GM04503 (cell line): ENCODE data around the gene ARHGAP29.

Source experiments
- DNase-seq: peaks from one replicate; pipeline ENCODE4 v3.0.0-alpha.2; 2012; ENCODE audit warnings: low read depth

ARHGAP29 gene

DNA sequence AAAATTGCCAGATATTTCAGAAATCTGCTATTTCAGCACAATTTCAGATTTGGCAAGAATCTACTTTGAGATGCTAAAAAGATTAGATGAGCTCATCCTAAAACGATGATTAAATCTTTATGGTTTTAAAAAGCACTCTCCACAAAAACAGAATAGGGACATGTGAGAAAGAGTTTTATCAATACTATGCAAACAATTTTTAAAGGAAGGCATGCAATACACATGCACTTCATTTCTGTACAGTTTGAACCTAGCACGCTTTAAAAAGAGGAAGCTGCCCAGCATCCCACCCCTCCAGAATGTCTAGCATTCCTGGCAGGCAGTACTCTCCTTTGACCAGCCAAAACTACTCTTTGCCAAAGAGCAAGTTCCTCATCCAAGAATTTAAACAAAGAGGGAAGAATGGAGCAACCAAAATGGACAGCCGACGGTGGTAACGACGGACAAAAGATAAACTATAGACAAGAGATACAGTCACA lies 1.3 kb downstream of the ARHGAP29 start:
- no peak for DNase-seq

DNA sequence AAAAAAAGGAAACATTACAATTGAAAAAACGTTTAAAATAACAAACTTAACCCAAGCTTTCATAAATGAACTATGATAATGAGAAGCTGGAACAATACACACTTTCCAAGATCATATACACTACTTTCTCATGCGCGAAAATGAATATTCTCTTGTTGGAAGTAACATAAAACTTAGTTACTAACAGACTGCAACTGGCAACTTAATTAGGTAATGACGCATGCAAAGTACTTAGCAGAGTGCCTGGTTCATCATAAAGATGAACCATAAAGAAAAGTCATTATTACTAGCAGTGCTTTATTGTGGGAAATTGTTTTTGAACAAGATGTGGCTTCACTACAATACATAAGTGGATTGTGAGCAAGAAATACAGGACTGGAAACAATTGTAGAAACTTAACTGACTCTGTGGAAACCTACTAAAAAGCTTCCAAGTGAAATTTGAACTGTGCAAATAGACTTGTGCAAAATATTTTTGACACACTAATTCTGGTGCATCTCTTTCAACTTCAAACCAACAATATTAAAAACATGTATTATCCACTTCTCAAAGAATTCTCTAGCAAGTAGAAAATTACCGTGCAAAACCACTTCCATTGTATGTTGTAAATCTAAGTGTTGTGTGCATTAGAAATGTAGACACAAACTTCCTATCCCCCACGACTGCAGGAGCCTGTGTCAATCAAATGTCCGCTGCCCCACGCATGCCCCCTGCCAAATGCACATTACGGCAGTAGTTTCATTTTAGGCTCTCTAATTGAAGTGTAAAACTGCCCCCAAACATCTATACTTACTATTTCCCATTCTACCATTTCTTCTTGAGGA lies 2.0 kb downstream of the ARHGAP29 start:
- DNase-seq: no peak

DNA sequence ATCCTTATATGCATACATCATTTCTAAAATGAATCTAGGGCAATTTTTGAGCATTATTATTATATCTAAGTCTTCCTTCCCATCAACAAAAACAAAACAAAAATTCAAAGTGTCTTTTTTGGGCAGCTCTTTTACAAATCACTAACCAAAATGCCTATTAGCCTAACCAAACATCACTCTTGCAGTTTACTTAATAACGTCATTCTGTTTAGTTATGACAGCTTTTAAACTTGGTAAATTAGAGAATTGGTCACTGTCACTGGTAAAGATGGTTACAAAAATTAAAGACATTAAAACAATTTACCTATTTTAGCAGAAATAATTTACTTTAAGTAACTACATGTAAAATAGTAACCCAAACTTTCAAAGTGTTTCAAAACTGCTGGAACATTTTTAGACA lies 2.8 kb downstream of the ARHGAP29 start:
- no peak for DNase-seq

DNA sequence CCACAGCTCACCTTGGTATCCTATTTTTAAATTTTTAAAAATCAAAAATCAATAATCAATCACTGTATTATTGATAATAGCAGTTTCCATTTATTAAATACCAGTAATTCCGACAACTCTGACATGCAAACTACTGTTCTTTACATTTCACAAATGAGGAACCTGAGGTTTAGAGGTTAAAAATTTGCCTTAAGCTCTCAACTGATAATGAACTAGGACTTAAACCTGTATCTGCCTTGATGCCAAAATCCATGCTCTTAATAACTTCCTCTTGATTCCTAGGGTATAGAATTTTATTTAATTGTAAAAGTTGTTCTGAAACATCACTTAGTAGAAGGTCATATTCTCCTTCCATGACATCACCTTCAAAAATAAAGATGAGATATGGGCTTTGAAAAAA lies 5.6 kb downstream of the ARHGAP29 start:
- no peak for DNase-seq

DNA sequence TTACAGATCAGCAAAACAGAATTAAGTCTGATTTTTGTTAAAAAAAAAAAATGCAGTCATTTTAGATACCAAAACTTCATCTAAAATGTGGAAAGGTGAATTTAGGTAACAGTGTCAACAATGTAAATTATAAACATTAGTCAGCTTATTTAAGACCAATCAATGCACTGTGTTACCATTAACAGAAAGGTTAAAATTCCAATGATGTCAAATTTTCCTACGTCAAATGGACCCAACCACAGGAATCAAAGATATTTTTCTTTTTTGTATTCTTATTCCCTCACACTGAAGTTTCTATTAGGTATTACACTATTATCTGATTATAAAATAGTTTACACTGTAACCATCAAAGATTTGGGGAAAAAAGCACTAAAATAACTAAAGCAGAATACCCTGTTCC lies 6.5 kb downstream of the ARHGAP29 start:
- DNase-seq: no peak

DNA sequence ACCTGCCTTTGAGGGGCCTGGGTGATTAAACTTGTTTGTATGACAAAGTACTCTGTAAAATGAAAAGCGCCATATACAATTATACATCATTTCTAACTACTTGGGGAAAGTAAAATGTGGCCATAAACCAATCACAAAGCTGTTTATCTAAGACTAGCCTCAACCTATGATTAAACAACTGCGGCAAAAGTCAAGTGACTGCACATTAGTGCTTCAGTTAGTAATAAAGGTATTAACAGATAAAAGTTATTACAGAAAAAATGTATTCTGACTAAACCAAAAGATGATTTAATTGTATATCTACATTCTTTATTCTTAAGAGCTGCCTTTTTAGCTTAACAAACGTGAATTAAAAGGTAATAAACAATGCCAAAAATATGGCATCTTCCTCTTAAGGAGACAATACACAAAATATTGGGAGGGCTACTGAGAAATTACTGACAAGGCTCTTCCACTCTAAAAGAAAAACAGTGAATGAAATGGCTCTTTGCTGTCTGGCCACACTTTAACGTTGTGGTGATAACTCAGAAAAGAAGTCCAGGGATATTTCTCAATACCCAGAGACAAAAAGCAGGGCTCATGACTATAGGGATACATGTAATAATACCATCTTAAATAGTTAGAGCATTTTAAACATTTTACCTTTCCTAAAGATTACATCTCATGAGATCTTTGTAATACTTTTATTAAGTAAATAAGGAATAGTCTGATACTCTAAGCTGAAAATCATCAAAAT lies 8.6 kb downstream of the ARHGAP29 start:
- DNase-seq: no peak

DNA sequence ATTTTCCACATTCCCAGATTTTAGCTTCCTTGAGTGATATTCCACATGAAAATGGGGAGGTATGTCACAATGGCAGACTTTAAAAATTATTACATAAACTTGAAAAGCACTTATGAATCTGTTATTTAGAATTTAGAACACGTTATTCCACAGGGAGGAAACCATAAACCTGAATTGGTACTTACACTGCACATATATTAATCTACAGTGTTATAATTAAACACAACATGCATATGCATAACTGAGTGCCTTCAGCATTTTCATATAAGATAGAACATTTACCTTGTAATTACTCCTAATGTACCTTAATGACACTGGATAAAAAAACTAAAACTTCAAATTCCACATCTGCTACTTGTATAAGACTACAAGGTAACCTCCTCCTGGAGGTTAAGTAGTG lies 9.8 kb downstream of the ARHGAP29 start:
- DNase-seq: no peak

DNA sequence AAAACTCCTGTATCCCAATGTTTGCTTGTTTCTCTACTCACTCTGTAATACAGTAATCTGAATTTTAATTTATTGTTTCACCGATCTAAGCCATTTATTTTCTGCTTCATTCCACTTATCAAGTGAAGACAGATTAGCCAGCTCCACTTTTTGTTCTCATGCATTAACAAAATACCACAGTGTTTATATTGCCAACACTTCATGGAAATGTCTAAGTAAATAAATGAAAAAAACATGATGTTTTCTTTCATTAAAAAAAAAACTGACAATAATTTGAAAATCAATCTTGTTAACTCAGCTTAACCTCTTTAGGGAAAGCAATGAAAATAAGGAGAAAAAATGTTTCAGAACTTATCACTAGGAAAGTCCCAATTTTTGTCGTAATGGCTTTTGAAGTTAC lies 11.5 kb downstream of the ARHGAP29 start:
- DNase-seq: no peak

DNA sequence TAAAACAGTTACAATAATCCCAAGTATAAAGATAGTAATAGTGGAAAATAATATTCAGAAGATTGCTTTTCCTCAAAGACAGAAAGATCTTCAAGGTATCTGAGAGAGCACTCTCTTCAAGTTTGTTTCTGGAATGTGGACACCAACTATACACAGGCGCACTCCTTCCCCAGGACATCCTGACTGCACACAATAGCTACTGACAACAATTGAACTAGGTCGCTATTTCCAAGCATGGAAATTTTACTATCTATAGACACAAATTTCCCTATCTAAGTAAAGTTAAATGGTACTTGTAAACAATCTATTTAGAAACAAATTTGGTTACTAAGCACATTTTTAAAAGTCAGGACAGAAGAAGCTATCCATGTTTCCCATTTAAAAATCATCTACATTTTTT lies 19.1 kb downstream of the ARHGAP29 start:
- DNase-seq: no peak

DNA sequence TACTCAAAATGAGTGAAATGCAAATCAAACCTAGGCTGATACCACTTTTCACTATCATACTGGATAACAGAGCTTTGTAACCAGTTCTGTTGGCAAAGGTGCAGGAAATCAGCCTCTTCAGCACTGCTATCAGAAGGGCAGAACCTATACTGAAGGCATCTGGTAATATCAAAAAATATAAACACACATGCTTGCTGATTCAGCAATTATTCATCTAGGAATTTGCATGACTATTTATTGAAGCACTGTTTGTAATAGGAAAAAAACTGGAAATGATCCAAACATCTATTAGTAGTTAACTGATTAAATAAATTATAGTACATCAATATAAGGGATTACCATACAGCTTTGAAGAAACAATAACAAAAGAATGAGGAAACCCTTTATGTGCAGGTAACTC lies 21.4 kb downstream of the ARHGAP29 start:
- no peak for DNase-seq

DNA sequence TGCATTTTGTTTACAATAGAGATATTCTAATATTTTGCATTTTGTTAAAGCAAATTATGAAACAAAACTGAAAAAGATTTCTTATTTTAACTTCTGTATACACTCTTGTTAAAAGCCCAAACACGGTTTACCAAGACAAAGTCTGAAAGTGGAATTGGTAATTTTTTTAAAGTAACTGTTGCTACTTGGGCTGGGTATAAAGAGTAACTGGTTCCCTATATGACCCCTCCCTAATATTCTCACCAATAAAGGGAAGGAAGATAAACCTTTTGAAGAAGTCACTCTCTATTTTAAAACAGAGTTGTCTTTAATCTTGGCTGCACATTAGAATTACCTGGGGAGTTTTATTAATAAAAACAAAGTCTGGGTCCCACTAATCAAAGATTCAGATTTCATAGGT lies 27.4 kb downstream of the ARHGAP29 start:
- DNase-seq: no peak

DNA sequence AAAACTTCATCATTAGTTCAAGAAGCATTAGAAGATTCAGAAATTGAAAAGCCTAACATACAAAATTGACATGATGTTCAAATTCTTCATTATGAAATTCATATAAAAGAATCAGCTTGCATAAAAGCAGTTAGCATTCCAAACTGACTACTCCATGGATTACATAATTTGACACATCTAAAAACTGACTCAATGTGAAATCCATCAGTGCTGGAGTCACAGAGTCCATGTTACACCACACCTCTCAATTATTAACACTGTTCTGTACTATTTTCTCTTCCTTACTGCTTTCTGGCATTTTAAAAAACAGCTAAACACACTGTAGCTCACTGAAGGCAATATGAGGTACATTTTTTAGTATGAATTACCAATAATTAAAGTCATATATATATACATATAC lies 28.0 kb downstream of the ARHGAP29 start:
- peak; percentile 59 for DNase-seq

DNA sequence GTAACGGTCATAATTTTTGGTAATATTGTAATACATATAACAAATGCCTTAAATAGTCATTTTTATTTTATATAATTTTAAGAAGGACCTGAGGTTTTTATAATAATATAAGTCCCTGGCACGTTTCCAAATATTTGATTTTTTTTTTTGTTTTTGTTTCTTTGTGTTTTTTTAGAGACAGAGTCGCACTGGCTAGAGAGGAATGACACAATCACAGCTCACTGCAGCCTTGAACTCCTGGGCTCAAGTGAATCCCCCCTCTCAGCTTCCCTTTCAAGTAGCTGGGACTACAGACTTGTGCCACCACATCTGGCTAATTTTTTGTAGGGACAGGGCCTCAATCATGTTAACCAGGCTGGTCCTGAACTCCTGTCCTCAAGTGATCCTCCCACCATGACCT lies 29.7 kb downstream of the ARHGAP29 start:
- no peak for DNase-seq

DNA sequence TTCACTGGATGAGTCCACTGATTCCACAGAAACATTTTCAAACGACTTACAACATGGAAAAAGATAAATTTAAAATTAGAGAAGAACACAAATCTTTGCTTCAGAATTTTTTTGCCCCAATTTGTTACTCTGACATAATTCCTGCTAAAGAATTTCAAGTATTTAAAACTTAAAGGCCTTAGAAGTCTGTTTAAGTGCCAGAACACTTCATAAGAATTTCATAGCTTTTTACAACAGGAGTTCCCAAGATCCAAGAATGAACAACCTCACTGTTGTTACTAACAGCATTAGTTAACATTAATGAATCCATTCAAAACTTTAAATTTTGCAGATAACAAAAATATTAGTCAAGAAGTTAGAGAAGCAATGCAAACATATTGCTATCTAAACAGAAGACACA lies 31.7 kb downstream of the ARHGAP29 start:
- no peak for DNase-seq

DNA sequence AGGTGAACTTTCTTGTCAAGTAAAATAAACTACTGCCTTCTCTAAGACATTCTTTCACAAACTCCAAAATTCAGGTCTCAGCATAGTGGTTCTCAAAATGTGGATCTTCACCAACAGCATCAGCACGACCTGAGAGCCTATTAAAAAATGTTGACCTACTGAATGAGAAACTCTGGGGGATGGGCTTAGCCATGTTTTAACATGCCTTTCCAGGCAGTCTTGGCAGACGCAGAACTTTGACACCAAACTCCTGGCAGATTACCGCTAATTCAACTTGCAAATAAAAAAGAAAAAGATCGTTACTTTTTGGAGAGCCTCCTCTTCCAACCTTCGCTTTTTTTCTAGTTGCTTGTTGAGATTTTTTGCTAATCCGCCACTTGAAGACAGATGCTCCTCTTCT lies 35.1 kb downstream of the ARHGAP29 start:
- no peak for DNase-seq

DNA sequence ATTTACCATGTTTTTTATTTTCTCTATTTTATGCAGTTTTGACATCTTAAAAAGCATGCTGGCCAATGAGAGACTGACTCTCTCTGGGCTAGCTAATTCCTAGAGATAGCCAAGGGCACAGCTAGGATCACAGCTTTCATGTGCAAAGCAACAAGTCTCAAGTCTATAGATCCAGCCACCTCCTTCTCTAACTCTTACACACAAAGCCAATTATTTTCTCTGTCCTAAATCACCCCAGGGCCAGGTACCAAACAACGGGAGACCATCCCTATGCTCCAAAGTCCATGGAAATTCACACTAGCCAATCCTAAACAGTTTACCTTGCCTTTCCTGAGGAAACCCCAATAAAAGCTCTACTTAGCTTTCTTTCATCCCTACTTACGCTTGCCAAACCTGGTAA lies 38.0 kb downstream of the ARHGAP29 start:
- DNase-seq: no peak

DNA sequence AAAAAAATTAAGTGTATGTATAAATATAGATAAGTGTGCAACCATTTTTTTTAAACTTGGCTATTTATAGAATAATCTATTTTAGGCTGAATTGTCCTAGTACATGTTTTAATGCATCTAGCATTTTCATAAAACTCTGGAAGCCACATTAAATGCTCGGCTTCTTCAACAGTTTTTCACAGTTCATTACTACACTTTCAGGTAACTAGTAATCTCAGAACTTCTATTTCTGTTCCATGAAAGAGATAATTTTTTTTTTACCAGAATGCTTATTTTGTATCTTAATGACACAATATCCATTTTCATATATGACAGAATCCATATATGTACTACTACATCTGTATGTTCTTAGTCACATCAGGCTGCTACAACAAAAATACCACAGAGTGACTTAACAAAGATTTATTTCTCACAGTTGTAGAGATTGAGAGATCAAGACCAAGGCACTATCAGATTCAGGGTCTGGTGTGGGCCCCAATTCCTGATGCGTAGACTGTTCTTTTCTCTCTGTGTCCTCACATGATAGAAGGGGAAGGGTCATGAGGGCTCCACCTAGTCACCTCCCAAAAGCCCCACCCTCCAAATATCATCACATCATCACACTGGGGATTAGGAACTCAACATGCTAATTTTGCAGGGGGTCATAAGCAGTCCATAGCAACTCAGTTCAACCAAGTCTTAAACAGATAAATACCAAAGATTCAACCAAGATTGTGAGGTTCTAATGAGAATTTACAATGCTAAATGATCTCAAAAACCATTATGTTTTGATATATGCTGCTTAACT lies 43.1 kb downstream of the ARHGAP29 start:
- DNase-seq: no peak

DNA sequence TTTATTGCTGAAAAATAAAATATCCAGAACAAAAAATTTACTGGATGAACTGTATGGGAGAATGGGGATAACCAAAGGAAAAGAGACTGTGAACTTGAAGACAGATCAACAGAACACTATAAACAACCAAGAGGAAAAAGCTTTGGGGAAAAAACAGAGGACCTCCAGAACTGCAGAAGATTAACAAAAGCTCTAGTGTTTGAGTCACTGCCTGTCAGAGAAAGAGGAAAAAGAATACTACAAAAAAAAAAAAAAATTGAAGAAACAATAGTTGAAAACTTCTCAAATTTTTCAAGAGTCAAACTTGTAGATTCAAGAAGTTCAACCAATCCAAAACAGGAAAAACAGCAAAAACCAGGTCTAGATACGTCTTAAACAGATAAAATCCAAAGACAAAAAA lies 44.3 kb downstream of the ARHGAP29 start:
- no peak for DNase-seq

DNA sequence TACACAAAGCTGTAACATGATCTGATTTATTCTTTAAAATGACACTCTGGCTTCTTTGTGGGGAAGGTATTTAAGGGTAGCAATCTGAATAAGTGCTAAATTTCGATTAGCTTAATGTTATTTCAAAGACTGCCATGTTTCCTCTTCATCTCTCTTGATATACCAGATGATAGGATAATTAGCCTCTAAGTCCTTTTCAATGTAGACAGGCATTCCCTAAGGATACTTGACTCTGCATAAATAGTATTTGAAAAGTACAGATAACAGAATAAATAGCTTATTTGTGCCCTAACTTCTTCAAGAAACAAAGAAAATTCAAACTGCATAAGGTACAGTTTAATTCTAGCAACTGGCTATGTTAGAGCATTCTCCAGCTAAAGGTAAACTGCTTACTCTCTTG lies 46.2 kb downstream of the ARHGAP29 start:
- DNase-seq: no peak

DNA sequence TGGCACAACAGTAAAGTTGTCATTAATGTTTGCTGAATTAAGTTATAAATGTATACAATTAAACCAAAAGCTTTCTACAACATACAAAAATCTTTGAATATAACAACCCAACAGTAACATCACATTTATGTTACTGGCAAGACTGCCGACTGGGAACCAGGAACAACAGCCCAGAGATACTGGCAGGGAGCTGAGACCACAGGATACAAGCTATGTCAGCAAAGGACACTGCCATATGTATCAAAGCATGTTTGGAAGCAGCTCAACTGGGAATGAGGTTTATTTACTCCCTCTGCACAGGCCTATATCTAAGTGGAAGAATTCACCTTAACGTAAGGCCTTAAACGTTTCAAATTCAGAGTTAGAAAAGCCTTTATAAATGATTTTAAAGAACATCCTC lies 50.4 kb downstream of the ARHGAP29 start:
- DNase-seq: no peak

DNA sequence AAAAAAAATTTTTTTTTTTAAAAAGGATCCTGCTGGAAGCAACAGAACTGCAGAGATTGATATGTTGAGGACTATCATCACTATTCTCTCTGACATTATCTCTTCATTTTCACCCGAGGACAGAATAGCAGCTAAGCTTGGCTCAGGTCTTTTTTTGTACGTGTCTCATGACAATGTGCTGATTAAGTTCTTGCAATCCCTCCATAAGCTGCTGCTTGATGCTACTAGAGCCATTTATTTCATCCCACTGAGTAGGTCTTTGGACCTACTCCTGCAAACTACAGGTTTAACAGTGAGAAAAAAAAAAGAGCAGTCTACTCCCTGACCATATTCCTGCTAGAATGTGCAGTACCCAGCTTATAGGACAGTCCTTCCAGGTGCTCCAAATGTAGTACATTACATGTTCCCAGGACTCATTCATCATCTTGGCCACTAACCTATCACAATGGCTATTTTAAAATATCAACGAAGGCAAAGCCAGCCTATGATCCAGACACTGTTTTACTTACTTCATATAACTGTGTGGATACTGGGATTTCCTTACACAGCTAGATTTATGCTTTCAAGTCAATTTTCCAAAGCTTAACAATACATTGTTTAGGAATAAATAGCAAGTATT lies 54.1 kb downstream of the ARHGAP29 start:
- DNase-seq: no peak

DNA sequence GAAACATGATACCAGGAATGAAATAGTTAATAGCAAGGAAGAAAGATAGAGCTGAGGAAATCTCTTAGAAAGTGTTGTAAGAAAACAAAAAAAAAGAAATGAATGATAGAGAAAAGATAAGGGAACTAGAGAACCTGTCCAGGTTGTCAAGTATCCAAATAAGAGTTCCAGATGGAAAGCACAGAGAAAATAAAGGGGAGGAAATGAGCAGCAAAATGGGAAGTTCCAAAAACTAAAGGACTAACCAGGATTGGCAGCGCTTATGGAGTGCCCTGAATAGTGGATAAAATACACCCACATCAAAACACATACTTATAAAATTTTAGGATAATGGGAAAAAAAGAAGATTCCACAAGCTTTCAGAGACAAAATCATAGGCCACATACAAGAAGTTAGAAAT lies 55.2 kb downstream of the ARHGAP29 start:
- DNase-seq: no peak
